Stimulated activated naive CD8-positive, alpha-beta T cell treated with anti-CD3 and anti-CD28 coated beads, Interleukin-15, Interleukin-2, amounts not matched to agents 100 ng/mL and 50 ng/mL, for 24 hours (primary cell): Measurements from ENCODE around the gene ZNF366.

Experiments
- H3K27ac Mint-ChIP-seq: one replicate; pipeline ENCODE4 v1.8.0; 2021; ENCODE audit warnings: mild to moderate bottlenecking, mixed read lengths
- H3K27me3 Mint-ChIP-seq: one replicate; pipeline ENCODE4 v1.8.0; 2021; ENCODE audit warnings: mixed read lengths
- H3K36me3 Mint-ChIP-seq: one replicate; pipeline ENCODE4 v1.8.0; 2021; ENCODE audit warnings: low read depth, mixed read lengths
- H3K4me1 Mint-ChIP-seq: one replicate; pipeline ENCODE4 v1.8.0; 2021; ENCODE audit warnings: low read depth, mixed read lengths
- H3K4me3 Mint-ChIP-seq: one replicate; pipeline ENCODE4 v1.8.0; 2021; ENCODE audit warnings: mild to moderate bottlenecking, mixed read lengths
- H3K9me3 Mint-ChIP-seq: one replicate; pipeline ENCODE4 v1.8.0; 2021; ENCODE audit warnings: mixed read lengths

ZNF366 gene

DNA sequence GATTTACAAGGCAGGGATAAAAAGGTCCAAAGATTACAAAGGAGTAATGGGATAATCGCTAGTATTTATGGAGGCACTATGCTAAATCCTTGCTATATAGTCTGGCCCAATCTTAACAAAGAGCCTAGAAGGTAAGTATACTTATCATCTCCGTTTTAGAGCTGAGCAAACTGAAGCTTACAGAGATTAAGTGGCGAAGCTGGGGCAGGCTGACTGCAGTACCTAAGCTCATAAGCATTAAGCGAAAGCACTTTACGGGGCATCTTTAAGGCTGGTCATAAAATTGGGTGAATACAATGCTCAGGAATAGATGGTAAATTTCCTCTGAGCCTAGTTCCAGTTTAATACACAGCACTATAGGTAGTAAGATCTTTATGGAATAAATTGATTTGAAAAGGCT, 30.0 kb upstream of the ZNF366 start:
- Mint-ChIP-seq H3K36me3 (no peaks in the 10 kb centered on the region), H3K9me3 (peaks cover 5% of the 10 kb centered on the region), H3K4me1 (no peaks in the 10 kb centered on the region), H3K4me3 (no peak overlapping the region), H3K27ac (no peak overlapping the region), H3K27me3 (peaks cover 30% of the 10 kb centered on the region)

- no peaks in the 10 kb centered on the region for H3K36me3 Mint-ChIP-seq
- no peaks in the 10 kb centered on the region for H3K4me1 Mint-ChIP-seq
- no peak overlapping the region for H3K4me3 Mint-ChIP-seq
- H3K9me3 Mint-ChIP-seq = peaks cover 5% of the 10 kb centered on the region
- peaks cover 34% of the 10 kb centered on the region for H3K27me3 Mint-ChIP-seq
- no peak overlapping the region for H3K27ac Mint-ChIP-seq
These were observed 24.4 kb upstream of the ZNF366 start for GRCh38 chr5:72531496-72532190.

DNA sequence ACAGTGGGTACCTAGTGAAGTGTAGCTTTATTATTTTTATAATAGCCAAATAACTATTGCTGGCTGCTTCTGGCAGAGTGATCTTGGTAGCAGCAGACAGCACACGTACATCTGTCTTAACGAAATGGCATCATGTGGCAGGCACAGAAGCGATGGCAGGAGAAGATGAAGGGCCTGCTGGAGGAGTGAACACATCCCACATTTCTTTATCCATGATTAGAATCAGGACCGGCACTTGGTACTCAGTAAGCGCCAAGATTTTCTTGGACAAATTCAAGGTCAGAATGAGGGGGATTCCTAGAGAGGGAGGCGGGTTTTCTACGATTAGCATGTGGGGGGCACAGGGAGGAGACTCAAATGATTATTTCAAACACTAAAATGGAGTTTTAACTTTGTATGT, 23.0 kb upstream of the ZNF366 start:
- H3K4me1 Mint-ChIP-seq = no peaks in the 10 kb centered on the region
- peaks cover 5% of the 10 kb centered on the region for H3K9me3 Mint-ChIP-seq
- no peaks in the 10 kb centered on the region for H3K36me3 Mint-ChIP-seq
- no peak overlapping the region for H3K27ac Mint-ChIP-seq
- peaks cover 27% of the 10 kb centered on the region for H3K27me3 Mint-ChIP-seq
- no peak overlapping the region for H3K4me3 Mint-ChIP-seq

GRCh38 chr5:72529383-72529782, 22.2 kb upstream of the ZNF366 start:
- Mint-ChIP-seq H3K36me3 (no peaks in the 10 kb centered on the region), H3K27me3 (peaks cover 24% of the 10 kb centered on the region), H3K4me1 (no peaks in the 10 kb centered on the region), H3K9me3 (peaks cover 5% of the 10 kb centered on the region), H3K4me3 (no peak overlapping the region), H3K27ac (no peak overlapping the region)

DNA sequence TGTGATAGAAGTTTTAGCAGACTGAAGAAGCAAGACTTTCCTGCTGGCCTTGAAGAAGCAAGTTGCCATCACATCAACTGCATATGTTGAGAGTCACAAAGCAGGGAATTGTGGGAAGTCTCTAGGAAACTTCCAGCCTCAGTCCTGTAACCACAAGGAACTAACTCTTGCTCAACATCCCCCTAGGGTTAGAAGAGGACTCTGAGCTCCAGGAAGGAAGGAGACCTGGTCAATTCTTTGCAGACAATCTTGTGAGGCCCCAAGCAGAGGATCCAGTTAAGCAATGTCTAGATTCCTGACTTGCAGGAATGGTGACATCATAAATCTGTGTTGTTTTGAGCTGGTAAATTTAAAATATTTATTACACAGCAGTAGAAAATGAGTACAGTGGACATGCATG, 18.6 kb upstream of the ZNF366 start:
- H3K4me3 Mint-ChIP-seq = no peak overlapping the region
- no peak overlapping the region for H3K27ac Mint-ChIP-seq
- peaks cover 3% of the 10 kb centered on the region for H3K9me3 Mint-ChIP-seq
- H3K27me3 Mint-ChIP-seq = no peaks in the 10 kb centered on the region
- no peaks in the 10 kb centered on the region for H3K36me3 Mint-ChIP-seq
- no peaks in the 10 kb centered on the region for H3K4me1 Mint-ChIP-seq

GRCh38 chr5:72523960-72524582, 16.9 kb upstream of the ZNF366 start:
- Mint-ChIP-seq H3K9me3 (peaks cover 3% of the 10 kb centered on the region), H3K27me3 (no peaks in the 10 kb centered on the region), H3K36me3 (no peaks in the 10 kb centered on the region), H3K27ac (no peak overlapping the region), H3K4me3 (no peak overlapping the region), H3K4me1 (no peaks in the 10 kb centered on the region)

- no peaks in the 10 kb centered on the region for H3K36me3 Mint-ChIP-seq
- no peaks in the 10 kb centered on the region for H3K27me3 Mint-ChIP-seq
- H3K9me3 Mint-ChIP-seq = peaks cover 3% of the 10 kb centered on the region
- H3K4me3 Mint-ChIP-seq = no peak overlapping the region
- no peak overlapping the region for H3K27ac Mint-ChIP-seq
- H3K4me1 Mint-ChIP-seq = peaks cover 6% of the 10 kb centered on the region
These were observed 15.4 kb upstream of the ZNF366 start for GRCh38 chr5:72522607-72523006.

- no peak overlapping the region for H3K27ac Mint-ChIP-seq
- no peaks in the 10 kb centered on the region for H3K27me3 Mint-ChIP-seq
- no peaks in the 10 kb centered on the region for H3K36me3 Mint-ChIP-seq
- no peak overlapping the region for H3K4me3 Mint-ChIP-seq
- peaks cover 3% of the 10 kb centered on the region for H3K9me3 Mint-ChIP-seq
- peaks cover 7% of the 10 kb centered on the region for H3K4me1 Mint-ChIP-seq
These were observed 11.9 kb upstream of the ZNF366 start for GRCh38 chr5:72519111-72519510.

GRCh38 chr5:72518001-72518683, 10.9 kb upstream of the ZNF366 start:
- Mint-ChIP-seq H3K27me3 (no peaks in the 10 kb centered on the region), H3K4me3 (no peak overlapping the region), H3K27ac (no peak overlapping the region), H3K9me3 (peaks cover 3% of the 10 kb centered on the region), H3K36me3 (no peaks in the 10 kb centered on the region), H3K4me1 (peaks cover 7% of the 10 kb centered on the region)

DNA sequence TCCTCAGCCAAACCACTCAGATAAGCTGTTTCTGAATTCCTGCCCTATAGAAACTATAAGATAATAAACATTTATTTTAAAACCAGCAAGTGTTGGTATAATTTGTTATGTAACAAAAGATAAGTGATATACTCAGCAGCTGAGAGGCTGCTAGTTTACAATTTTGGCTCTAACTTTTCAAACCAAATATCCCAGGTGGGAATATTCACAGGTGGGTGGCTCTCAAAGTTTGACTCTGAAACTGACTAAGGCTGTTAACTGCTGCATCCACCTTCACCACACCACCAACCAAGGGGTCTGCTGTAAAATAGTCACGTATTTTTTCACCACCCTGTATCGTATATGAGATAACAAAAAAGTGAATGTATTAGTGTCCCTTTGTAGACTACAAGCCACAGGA, 9.7 kb upstream of the ZNF366 start:
- Mint-ChIP-seq H3K27me3 (peaks cover 5% of the 10 kb centered on the region), H3K4me3 (no peak overlapping the region), H3K27ac (no peak overlapping the region), H3K4me1 (peaks cover 11% of the 10 kb centered on the region), H3K36me3 (no peaks in the 10 kb centered on the region), H3K9me3 (no peaks in the 10 kb centered on the region)

DNA sequence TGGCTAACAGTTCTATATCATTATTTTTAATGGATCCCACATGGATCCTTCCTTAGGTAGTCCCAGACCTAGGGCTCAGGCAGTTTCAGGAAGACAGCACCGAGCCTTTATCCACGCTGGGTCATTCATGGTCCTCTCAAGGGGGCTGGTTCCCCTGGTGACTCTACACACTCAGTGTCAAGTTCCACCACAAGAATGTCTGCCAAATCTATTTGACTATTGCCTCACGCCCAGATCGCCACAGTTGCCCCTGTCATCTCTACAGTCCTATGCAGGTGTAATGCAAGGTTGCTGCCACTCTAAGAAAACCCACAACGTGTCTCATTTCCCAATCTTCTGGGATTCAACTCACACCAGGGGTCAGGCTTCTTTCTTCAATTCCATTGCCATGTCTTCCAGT, 8.0 kb upstream of the ZNF366 start:
- Mint-ChIP-seq H3K27me3 (peaks cover 13% of the 10 kb centered on the region), H3K4me1 (peaks cover 26% of the 10 kb centered on the region), H3K36me3 (no peaks in the 10 kb centered on the region), H3K9me3 (no peaks in the 10 kb centered on the region), H3K4me3 (no peak overlapping the region), H3K27ac (no peak overlapping the region)

DNA sequence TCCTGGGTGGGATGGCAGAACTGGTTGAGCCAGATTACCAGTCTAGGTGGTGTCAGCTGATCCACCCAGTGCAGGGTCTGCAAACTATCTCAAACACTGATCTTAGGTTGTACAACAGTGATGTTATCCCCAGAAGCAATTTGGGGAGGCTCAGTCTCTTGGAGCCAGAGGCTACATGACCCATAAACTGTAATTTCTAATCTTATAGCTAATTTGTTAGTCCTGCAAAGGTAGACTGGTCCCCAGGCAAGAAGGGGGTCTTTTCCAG, 5.3 kb upstream of the ZNF366 start:
- H3K27me3 Mint-ChIP-seq = peaks cover 13% of the 10 kb centered on the region
- H3K4me1 Mint-ChIP-seq = peaks cover 19% of the 10 kb centered on the region
- no peak overlapping the region for H3K27ac Mint-ChIP-seq
- no peak overlapping the region for H3K4me3 Mint-ChIP-seq
- no peaks in the 10 kb centered on the region for H3K36me3 Mint-ChIP-seq
- no peaks in the 10 kb centered on the region for H3K9me3 Mint-ChIP-seq

GRCh38 chr5:72511774-72512592, 4.8 kb upstream of the ZNF366 start:
- H3K4me3 Mint-ChIP-seq = no peak overlapping the region

GRCh38 chr5:72511366-72511765, 4.2 kb upstream of the ZNF366 start:
- Mint-ChIP-seq H3K27ac (no peak overlapping the region), H3K27me3 (peaks cover 17% of the 10 kb centered on the region), H3K9me3 (no peaks in the 10 kb centered on the region), H3K4me3 (no peak overlapping the region), H3K36me3 (no peaks in the 10 kb centered on the region), H3K4me1 (peaks cover 19% of the 10 kb centered on the region)

More at GRCh38 chr5:72511774-72512592, 4.8 kb upstream of the ZNF366 start:
- H3K4me1 Mint-ChIP-seq = peaks cover 19% of the 10 kb centered on the region
- H3K9me3 Mint-ChIP-seq = no peaks in the 10 kb centered on the region
- H3K36me3 Mint-ChIP-seq = no peaks in the 10 kb centered on the region
- H3K27me3 Mint-ChIP-seq = peaks cover 13% of the 10 kb centered on the region
- peak overlapping the region; percentile 0 for H3K27ac Mint-ChIP-seq

DNA sequence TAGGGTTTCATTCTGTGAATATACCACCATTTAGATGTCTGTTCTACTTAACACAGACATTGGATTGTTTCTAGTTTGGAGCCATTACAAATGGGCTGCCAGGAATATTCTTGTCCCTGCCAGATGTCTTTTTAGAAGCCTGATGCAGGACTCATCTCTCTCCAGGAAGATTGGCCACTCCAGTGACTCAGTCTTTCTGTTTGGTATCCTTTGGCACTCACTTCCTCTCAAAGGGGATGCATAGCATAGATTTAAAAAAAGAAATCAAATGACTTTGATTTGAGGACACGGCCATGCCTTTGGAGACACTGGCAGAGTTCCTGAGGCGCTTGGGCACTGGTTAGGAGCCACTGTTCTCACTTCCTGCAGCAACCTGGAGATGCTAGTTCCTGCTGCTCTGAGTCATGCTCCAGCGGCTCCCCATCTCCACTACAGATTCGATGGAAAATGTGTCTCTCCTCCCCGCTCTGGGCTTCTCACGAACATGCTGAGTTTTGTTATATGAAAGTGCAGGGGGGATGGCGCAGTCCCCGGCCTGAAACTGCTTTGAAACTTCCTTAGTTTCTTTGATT, 3.5 kb upstream of the ZNF366 start:
- peaks cover 19% of the 10 kb centered on the region for H3K4me1 Mint-ChIP-seq
- H3K9me3 Mint-ChIP-seq = no peaks in the 10 kb centered on the region
- H3K27me3 Mint-ChIP-seq = peaks cover 17% of the 10 kb centered on the region
- H3K4me3 Mint-ChIP-seq = no peak overlapping the region
- H3K27ac Mint-ChIP-seq = peak overlapping the region; percentile 19
- no peaks in the 10 kb centered on the region for H3K36me3 Mint-ChIP-seq
